GM12875 (cell line): ENCODE results near the gene XNDC1N.

ENCODE experiments used
- H3K4me3 ChIP-seq: one replicate; pipeline ENCODE4 v1.5.1; 2011; ENCODE audit warnings: low read depth, low read length, control low read depth
- TF ChIP-seq, protein P1 (sequence below): IDR thresholded peaks from 2 replicates; pipeline ENCODE4 v1.5.1; 2011; ENCODE audit warnings: low read depth, mild to moderate bottlenecking, control low read depth, inconsistent platforms, low read length, moderate library complexity, borderline replicate concordance; ENCODE audit not compliant: insufficient read depth

The XNDC1N gene

DNA sequence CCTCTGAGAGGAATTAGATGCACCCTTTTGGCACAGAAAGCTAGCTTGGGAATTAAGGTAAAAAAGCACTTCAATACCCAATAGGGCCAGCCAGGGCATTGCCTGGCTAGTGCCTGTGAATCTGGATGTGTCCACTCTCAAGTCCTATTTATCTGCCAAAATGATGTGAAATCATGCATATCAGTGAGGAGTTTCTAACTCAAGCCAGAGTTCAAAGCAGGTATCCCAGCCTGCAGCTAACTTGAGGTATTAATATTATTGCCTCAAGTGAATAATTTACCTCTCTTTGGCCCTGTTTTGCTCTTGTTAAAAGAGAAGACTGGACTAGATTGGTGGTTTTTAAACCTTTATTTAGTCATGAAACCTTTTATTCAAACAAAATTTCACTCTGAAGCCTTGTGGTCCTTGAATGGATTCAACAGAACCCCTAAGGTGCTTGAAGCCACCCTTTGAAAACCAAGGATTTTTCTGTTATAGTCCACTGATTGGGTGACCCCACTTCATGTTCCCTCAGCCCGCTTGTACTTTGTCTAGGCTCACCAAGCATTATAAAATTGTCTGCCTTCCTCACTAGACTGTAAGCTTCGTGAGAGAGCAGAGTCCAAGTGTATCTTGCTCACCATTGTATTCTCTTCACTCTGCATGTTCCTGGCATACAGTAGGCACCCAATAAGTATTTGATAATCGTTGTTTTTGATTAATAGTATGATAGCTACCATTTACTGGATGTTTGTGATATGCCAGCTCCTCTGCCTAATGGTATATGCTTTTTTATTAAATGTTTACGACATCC lies 4.9 kb upstream of the XNDC1N start:
- TF ChIP-seq, protein P1, sequence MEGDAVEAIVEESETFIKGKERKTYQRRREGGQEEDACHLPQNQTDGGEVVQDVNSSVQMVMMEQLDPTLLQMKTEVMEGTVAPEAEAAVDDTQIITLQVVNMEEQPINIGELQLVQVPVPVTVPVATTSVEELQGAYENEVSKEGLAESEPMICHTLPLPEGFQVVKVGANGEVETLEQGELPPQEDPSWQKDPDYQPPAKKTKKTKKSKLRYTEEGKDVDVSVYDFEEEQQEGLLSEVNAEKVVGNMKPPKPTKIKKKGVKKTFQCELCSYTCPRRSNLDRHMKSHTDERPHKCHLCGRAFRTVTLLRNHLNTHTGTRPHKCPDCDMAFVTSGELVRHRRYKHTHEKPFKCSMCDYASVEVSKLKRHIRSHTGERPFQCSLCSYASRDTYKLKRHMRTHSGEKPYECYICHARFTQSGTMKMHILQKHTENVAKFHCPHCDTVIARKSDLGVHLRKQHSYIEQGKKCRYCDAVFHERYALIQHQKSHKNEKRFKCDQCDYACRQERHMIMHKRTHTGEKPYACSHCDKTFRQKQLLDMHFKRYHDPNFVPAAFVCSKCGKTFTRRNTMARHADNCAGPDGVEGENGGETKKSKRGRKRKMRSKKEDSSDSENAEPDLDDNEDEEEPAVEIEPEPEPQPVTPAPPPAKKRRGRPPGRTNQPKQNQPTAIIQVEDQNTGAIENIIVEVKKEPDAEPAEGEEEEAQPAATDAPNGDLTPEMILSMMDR, result no peak
- no peak overlapping the region for H3K4me3 ChIP-seq

DNA sequence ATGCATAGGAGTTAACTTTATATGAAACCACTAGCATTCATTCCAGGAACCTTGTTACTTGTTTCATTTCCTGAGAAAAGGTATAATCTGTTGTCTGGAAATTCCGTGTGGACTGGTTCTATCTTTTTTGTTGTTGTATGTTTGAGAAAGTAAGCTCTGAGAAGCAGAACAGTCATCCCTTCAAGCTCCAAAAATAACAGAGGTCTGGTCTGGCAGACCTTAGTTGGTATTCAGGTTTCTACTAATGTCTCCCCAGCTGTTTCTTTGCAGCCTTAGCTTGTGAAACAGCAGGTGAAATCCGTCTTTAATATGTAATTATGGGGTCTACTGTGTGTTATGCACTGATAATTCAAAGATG lies 2.8 kb upstream of the XNDC1N start:
- H3K4me3 ChIP-seq, result peak overlapping the region; percentile 15
- TF ChIP-seq, protein P1, result no peak

DNA sequence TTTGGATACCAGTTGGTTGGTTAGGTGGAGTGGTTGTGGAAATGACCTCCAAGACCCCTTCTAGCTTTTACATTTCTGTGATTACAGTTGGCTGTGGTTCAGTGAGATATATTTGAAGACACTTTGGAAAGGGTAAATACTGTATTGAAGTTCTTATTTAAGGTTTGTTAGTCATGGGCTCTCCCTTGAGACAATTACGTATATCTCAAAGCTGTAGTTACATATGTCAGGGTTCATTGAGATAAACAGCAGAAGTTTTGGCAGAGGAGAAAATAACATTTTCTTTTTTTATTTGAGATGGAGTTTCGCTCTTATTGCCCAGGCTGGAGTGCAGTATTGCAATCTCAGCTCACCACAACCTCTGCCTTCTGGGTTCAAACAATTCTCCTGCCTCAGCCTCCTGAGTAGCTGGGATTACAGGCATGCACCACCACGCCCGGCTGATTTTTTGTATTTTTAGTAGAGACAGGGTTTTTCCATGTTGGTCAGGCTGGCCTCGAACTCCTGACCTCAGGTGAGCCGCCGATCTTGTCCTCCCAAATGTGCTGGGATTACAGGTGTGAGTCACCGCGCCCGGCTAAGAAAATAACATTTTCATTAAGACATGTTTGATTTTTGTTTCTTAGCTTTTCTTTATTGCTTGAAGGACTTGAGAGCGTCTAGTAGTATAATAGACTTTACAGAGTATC lies 2.3 kb upstream of the XNDC1N start:
- TF ChIP-seq, protein P1, result no peak
- peak overlapping the region; percentile 58 for H3K4me3 ChIP-seq

DNA sequence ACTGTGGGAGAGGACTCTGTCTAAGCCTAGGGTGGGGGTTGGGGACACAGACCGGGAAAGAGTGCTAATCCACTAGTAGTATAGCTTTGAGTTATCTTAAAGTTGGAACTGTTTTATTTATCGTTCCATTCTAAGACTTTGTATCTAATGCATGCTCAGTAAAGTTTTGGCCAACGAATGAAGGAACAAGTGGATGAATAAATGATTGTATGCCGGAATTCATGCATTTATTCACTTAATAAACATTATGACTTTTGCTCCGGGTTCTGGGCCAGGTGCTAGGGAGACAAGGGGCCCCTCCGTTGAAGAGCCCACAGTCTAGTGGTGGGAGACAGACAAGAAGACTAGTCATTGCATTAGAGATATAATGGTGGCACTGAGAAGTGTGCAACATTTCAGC lies 1.1 kb upstream of the XNDC1N start:
- TF ChIP-seq, protein P1, result no peak
- peak overlapping the region; percentile 58 for H3K4me3 ChIP-seq

DNA sequence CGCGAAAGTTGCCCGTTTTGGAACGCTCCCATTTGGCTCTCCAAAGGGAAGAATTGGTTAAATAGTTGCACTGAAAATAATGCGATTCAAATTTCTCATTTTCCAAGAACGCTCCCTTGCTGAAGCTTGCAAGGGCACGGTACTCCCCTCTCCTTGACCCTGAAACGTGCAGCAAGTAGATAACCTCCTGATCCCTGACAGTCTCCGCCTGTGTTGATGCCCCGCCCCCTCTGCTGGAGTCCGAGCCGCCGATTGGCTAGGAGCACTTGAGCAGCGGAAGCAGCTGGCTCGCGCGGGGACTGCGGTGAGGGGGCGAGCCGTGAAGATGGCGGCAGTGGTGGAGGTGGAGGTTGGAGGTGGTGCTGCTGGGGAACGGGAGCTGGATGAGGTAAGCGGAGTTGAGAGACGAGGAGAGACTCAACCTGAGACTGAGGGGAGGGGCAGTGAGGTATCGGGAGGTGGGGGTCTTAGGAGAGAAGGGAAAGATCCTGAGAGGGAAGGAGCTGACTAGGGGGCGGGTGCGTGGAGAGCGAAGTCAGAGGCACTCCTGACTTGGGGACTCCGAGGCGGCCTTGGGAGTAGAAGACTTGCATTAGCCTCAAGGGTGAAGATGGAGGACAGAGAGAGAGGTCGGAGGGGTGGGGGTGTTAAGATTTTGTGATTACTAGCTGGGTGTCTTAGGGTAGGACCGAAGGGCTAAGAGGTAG lies 496 bp upstream of the XNDC1N start, which contains the start of gene RNF121:
RNF121 (plus strand) TSS at position 310 of the 707 bp plus-strand sequence; CDS start at position 326, 16 bp downstream.
- TF ChIP-seq, protein P1, result no peak
- peak within 1 kb of the TSS; percentile 58 for H3K4me3 ChIP-seq

DNA sequence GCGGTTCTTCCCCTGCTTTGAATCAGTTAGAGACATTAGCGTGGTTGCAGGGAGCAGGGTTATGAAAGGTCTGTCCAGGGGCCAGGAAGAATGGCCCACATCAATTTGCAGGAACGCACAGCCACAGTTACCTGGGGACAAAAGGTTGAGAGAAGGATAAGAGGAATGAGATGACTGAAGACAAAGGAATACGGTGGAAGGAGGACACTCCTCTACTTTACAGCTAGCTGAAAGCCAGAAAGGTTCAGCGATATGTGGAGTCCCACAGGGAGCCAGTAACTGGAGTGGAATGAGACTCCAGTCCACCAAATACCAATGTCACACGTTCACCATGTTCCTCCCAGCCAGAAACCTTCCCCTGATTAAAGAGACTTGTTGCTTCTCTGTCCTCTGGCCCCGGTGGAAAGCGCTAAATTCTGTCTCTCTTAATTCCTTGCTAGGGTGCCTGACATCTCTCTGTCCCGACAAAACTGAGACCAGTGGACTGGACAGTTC lies 10.7 kb downstream of the XNDC1N start:
- H3K4me3 ChIP-seq, result no peak overlapping the region
- TF ChIP-seq, protein P1, result no peak
